CD14-positive monocyte (primary cell): Measurements from ENCODE around the gene RAC2. TPM values are rescaled to one million over a fixed set of nuclear protein-coding genes. Genes with fewer than 3 reads are reported as not detected.

Source experiments
- DNase-seq, 3 donors: peaks; one replicate each; pipeline ENCODE4 v3.0.0-alpha.2; 2011 to 2022
- H2AFZ ChIP-seq: 2 replicates; pipeline ENCODE4 v1.6.0; 2012; ENCODE audit warnings: mild to moderate bottlenecking, low read depth, low read length, inconsistent platforms; ENCODE audit not compliant: insufficient read depth, poor library complexity, severe bottlenecking
- H3K27ac ChIP-seq, 2 donors: 1 replicate in 1 of 2; 2 replicates in 1 of 2; pipeline ENCODE4 v1.5.1; 2012 to 2013; ENCODE audit warnings: low read length in 2 of 2, control low read depth in 1 of 2, inconsistent platforms in 1 of 2, low read depth in 1 of 2, mild to moderate bottlenecking in 1 of 2
- H3K27me3 ChIP-seq, 2 donors: one replicate each; pipeline versions ENCODE4 v1.6.0 to v1.6.1; 2011 to 2013; ENCODE audit warnings: low read length in 2 of 2; ENCODE audit not compliant: control insufficient read depth in 2 of 2, insufficient read depth in 2 of 2
- H3K36me3 ChIP-seq, 2 donors: replicated peaks in 1 of 2; 1 replicate in 1 of 2; 2 replicates in 1 of 2; pipeline versions ENCODE4 v1.5.1 to v1.6.1; 2012 to 2013; ENCODE audit warnings: low read length in 2 of 2, control low read depth in 1 of 2, inconsistent platforms in 1 of 2, mild to moderate bottlenecking in 1 of 2; ENCODE audit not compliant: insufficient read depth in 2 of 2, control insufficient read depth in 1 of 2
- H3K4me1 ChIP-seq, 2 donors: 1 replicate in 1 of 2; 2 replicates in 1 of 2; pipeline versions ENCODE4 v1.5.1 to v1.6.1; 2012 to 2013; ENCODE audit warnings: low read length in 2 of 2, control low read depth in 1 of 2, inconsistent platforms in 1 of 2, mild to moderate bottlenecking in 1 of 2, moderate library complexity in 1 of 2; ENCODE audit not compliant: insufficient read depth in 2 of 2, control insufficient read depth in 1 of 2
- H3K4me2 ChIP-seq: replicated peaks from 2 replicates; pipeline ENCODE3; 2012; ENCODE audit warnings: low read length, moderate library complexity, mild to moderate bottlenecking; ENCODE audit not compliant: poor library complexity, severe bottlenecking; ENCODE audit errors: extremely low read depth
- H3K4me3 ChIP-seq, 3 experiments: fragments of 200-600 bp in 1 of 3; sonication (generic) in 1 of 3; replicated peaks in 1 of 3; 1 replicate in 2 of 3; 2 replicates in 1 of 3; pipeline ENCODE4 v1.5.1; 2011 to 2013; ENCODE audit warnings: low read length in 3 of 3, mild to moderate bottlenecking in 3 of 3, control low read depth in 2 of 3, low read depth in 2 of 3, inconsistent platforms in 1 of 3, moderate library complexity in 1 of 3
- H3K79me2 ChIP-seq: 2 replicates; pipeline ENCODE4 v1.6.0; 2012; ENCODE audit warnings: mild to moderate bottlenecking, control low read depth, inconsistent platforms, low read length, moderate library complexity; ENCODE audit not compliant: insufficient read depth
- H3K9ac ChIP-seq: 2 replicates; pipeline ENCODE4 v1.6.0; 2017; ENCODE audit warnings: low read length, mild to moderate bottlenecking; ENCODE audit not compliant: insufficient read depth, poor library complexity, severe bottlenecking
- H3K9me3 ChIP-seq, 2 donors: replicated peaks in 1 of 2; 1 replicate in 1 of 2; 2 replicates in 1 of 2; pipeline versions ENCODE4 v1.5.1 to v1.6.1; 2012 to 2013; ENCODE audit warnings: low read length in 2 of 2, control low read depth in 1 of 2; ENCODE audit not compliant: control insufficient read depth in 1 of 2, insufficient read depth in 1 of 2
- H4K20me1 ChIP-seq: 2 replicates; pipeline ENCODE4 v1.6.0; 2012; ENCODE audit warnings: mild to moderate bottlenecking, low read length, control low read depth, moderate library complexity; ENCODE audit not compliant: insufficient read depth
- H3K27ac Mint-ChIP-seq, 7 donors: one replicate each; pipeline ENCODE4 v1.8.0; 2020; ENCODE audit warnings: mild to moderate bottlenecking in 7 of 7, mixed read lengths in 7 of 7, moderate library complexity in 6 of 7, inconsistent platforms in 2 of 7
- H3K27me3 Mint-ChIP-seq, 3 donors: one replicate each; pipeline ENCODE4 v1.8.0; 2021 to 2022; ENCODE audit warnings: low read depth in 3 of 3, mild to moderate bottlenecking in 3 of 3, mixed read lengths in 3 of 3, moderate library complexity in 3 of 3, inconsistent platforms in 1 of 3
- H3K36me3 Mint-ChIP-seq, 2 donors: one replicate each; pipeline ENCODE4 v1.8.0; 2020; ENCODE audit warnings: mixed read lengths in 2 of 2, inconsistent platforms in 1 of 2, mild to moderate bottlenecking in 1 of 2
- H3K4me1 Mint-ChIP-seq: one replicate; pipeline ENCODE4 v1.8.0; 2020; ENCODE audit warnings: mild to moderate bottlenecking, mixed read lengths
- H3K4me3 Mint-ChIP-seq, 2 donors: one replicate each; pipeline ENCODE4 v1.8.0; 2020; ENCODE audit warnings: mild to moderate bottlenecking in 2 of 2, mixed read lengths in 2 of 2, moderate library complexity in 1 of 2
- H3K9me3 Mint-ChIP-seq, 7 donors: one replicate each; pipeline ENCODE4 v1.8.0; 2020 to 2022; ENCODE audit warnings: mixed read lengths in 7 of 7, mild to moderate bottlenecking in 6 of 7, moderate library complexity in 6 of 7, inconsistent platforms in 2 of 7
- WGBS: methylation state at CpG from one replicate; pipeline ENCODE4 v1.1.5; 2013; ENCODE audit warnings: missing lambda C conversion rate; ENCODE audit not compliant: insufficient coverage; 5-methylcytosine and 5-hydroxymethylcytosine counted together
- intact Hi-C, 2 donors: fragments of 100-400 bp; cut with micrococcal nuclease; formaldehyde crosslinking; loops; one replicate each; pipeline versions ENCODE4 v1.15.0 to v1.15.1; 2023
- polyA plus RNA-seq, 3 donors: library from polyadenylated mRNA; depleted of rRNA in 1 of 3; unstranded in 2 of 3; stranded (reverse) in 1 of 3; fragments of 300-500 nt in 2 of 3; fragments of >200 nt in 1 of 3; fragmentation: Illumina TruSeq in 2 of 3; gene quantifications; 1 replicate in 2 of 3; 2 replicates in 1 of 3; pipeline ENCODE4 v1.2.3, GENCODE V29; 2012 to 2021
- TF ChIP-seq, protein P1 (sequence below): fragments of 200-600 bp; IDR thresholded peaks from one replicate; pipeline ENCODE4 v1.8.0; 2022; ENCODE audit warnings: antibody characterized with exemption, mild to moderate bottlenecking

RAC2 gene
- polyA plus RNA-seq, 3 donors, result 360 to 529 (median 526) TPM

DNA sequence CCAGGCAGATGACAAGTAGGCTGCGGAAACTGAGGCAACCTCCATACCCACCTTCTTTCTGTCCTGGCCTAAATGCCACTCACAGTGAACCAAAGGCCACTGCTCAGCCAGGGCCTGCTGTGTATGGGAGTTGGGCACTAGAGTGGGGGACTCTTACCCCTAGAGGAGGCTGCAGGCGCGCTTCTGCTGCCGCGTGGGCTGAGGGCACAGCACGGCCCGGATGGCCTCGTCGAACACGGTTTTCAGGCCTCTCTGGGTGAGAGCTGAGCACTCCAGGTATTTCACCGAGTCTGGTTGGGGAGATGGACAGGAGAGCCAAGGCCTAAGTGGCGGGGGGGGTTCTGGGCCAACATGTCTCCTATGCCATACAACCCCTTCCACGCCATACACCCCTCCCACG lies 17.6 kb downstream of the RAC2 start:
- TF ChIP-seq, protein P1, sequence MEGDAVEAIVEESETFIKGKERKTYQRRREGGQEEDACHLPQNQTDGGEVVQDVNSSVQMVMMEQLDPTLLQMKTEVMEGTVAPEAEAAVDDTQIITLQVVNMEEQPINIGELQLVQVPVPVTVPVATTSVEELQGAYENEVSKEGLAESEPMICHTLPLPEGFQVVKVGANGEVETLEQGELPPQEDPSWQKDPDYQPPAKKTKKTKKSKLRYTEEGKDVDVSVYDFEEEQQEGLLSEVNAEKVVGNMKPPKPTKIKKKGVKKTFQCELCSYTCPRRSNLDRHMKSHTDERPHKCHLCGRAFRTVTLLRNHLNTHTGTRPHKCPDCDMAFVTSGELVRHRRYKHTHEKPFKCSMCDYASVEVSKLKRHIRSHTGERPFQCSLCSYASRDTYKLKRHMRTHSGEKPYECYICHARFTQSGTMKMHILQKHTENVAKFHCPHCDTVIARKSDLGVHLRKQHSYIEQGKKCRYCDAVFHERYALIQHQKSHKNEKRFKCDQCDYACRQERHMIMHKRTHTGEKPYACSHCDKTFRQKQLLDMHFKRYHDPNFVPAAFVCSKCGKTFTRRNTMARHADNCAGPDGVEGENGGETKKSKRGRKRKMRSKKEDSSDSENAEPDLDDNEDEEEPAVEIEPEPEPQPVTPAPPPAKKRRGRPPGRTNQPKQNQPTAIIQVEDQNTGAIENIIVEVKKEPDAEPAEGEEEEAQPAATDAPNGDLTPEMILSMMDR, result no peak
- H3K4me3 Mint-ChIP-seq, result no peak overlapping the region
- H3K4me1 Mint-ChIP-seq, result peaks cover 88% of the 10 kb centered on the region
- WGBS, result 95% methylated on average over 9 of the region's 14 CpGs
- Histone ChIP-seq H3K4me1 (peaks cover 83 to 92% of the 10 kb centered on the region in 2 donors), H4K20me1 (peaks cover 51% of the 10 kb centered on the region), H3K27ac (peak overlapping the region in 1 of 2 donors; percentile 29), H3K79me2 (peaks cover 45% of the 10 kb centered on the region), H3K9ac (no peak overlapping the region), H3K27me3 (no peaks in the 10 kb centered on the region), H3K36me3 (peaks cover 43 to 50% of the 10 kb centered on the region in 2 donors), H3K9me3 (no peaks in the 10 kb centered on the region), H3K4me3 (no peak overlapping the region), H2AFZ (no peak overlapping the region), H3K4me2 (no peak overlapping the region)
- peaks cover 0 to 2% (median 0%) of the 10 kb centered on the region in 3 donors for H3K27me3 Mint-ChIP-seq
- H3K36me3 Mint-ChIP-seq, result peaks cover 56 to 71% of the 10 kb centered on the region in 2 donors
- H3K9me3 Mint-ChIP-seq, result peaks cover 0 to 7% (median 3%) of the 10 kb centered on the region in 7 donors
- intact Hi-C loops, result no loop called here
- H3K27ac Mint-ChIP-seq, result peak overlapping the region in 3 of 7 donors; percentile 81 to 86 (median 85)
- no peak for DNase-seq

DNA sequence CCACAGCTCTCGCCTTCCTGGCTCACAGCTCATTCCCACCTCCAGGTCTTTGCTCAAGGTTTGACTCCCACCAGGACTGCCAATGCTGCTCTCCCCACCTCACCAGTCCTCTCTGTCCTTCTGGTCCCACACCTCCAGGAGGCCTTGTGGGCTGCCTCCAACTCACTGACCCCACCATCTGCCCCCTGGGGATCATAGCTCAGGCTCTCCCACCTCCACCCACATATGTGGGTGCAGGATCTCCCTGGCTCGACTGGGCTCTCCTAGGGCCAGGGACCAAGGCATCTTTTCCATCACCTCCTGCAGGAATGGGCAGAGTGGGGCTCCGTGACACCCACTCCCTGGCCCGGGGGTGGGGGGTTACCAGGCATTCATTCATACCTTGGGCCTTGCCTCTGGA lies 18.0 kb downstream of the RAC2 start:
- Mint-ChIP-seq H3K27ac (peak overlapping the region in 6 of 7 donors; percentile 66 to 86 (median 83)), H3K4me1 (peaks cover 88% of the 10 kb centered on the region), H3K4me3 (no peak overlapping the region), H3K27me3 (peaks cover 0 to 2% (median 0%) of the 10 kb centered on the region in 3 donors), H3K36me3 (peaks cover 53 to 71% of the 10 kb centered on the region in 2 donors), H3K9me3 (peaks cover 0 to 9% (median 4%) of the 10 kb centered on the region in 7 donors)
- Histone ChIP-seq H3K27ac (peak overlapping the region; percentile 10 to 29), H3K4me3 (no peak overlapping the region), H3K27me3 (no peaks in the 10 kb centered on the region), H3K4me2 (no peak overlapping the region), H3K9ac (no peak overlapping the region), H4K20me1 (peaks cover 47% of the 10 kb centered on the region), H3K4me1 (peaks cover 79 to 92% of the 10 kb centered on the region in 2 donors), H3K79me2 (peaks cover 44% of the 10 kb centered on the region), H2AFZ (no peak overlapping the region), H3K9me3 (no peaks in the 10 kb centered on the region), H3K36me3 (peaks cover 38 to 46% of the 10 kb centered on the region in 2 donors)
- no peak for DNase-seq
- WGBS, result 78% methylated on average over 4 of the region's 4 CpGs
- intact Hi-C loops, result no loop called here
- TF ChIP-seq, protein P1, result no peak
